GM19372 (cell line): ENCODE data around the gene ZNRD2.

Experiments used
- ATAC-seq: cut with Tn5 transposase; IDR thresholded peaks from one replicate; pipeline ENCODE4 v1.9.1; 2021; ENCODE audit warnings: mild to moderate bottlenecking, low read depth, moderate library complexity; ENCODE audit not compliant: unreplicated experiment

ZNRD2 gene

GRCh38 chr11:65569164-65569972 is 909 bp upstream of the ZNRD2 start:
- peak; percentile 1 for ATAC-seq

GRCh38 chr11:65571420-65571819 is 1.1 kb downstream of the ZNRD2 start:
- ATAC-seq = no peak

- no peak for ATAC-seq
Observed at GRCh38 chr11:65571940-65572339, 1.7 kb downstream of the ZNRD2 start.

- no peak for ATAC-seq
Observed at GRCh38 chr11:65572356-65573051, 2.2 kb downstream of the ZNRD2 start, which contains the start of gene FAM89B. Gene FAM89B (plus strand): TSS chr11:65572538. CDS start chr11:65572670, 132 bp downstream.

GRCh38 chr11:65573391-65574079 is 3.3 kb downstream of the ZNRD2 start:
- ATAC-seq = no peak

- ATAC-seq = peak; percentile 30
Observed at GRCh38 chr11:65574109-65574810, 4.0 kb downstream of the ZNRD2 start.

- no peak for ATAC-seq
Observed at GRCh38 chr11:65574811-65575567, 4.7 kb downstream of the ZNRD2 start.

- no peak for ATAC-seq
Observed at GRCh38 chr11:65575568-65576231, 5.4 kb downstream of the ZNRD2 start, which contains the start of gene EHBP1L1. Gene EHBP1L1 (plus strand): TSS chr11:65576053. CDS start chr11:65576303, 250 bp downstream.

- ATAC-seq = no peak
Observed at GRCh38 chr11:65576232-65576866, 6.1 kb downstream of the ZNRD2 start.

- ATAC-seq = no peak
Observed at GRCh38 chr11:65576867-65577755, 6.8 kb downstream of the ZNRD2 start.

- no peak for ATAC-seq
Observed at GRCh38 chr11:65577756-65578109, 7.5 kb downstream of the ZNRD2 start.

GRCh38 chr11:65578134-65578533 is 7.9 kb downstream of the ZNRD2 start:
- ATAC-seq = no peak

GRCh38 chr11:65578667-65579066 is 8.4 kb downstream of the ZNRD2 start:
- ATAC-seq = no peak

- ATAC-seq = no peak
Observed at GRCh38 chr11:65579291-65579690, 9.0 kb downstream of the ZNRD2 start.

GRCh38 chr11:65580031-65580692 is 9.9 kb downstream of the ZNRD2 start:
- no peak for ATAC-seq

- no peak for ATAC-seq
Observed at GRCh38 chr11:65580756-65581155, 10.5 kb downstream of the ZNRD2 start.

- ATAC-seq = no peak
Observed at GRCh38 chr11:65581928-65582327, 11.7 kb downstream of the ZNRD2 start.
